ENCODE measurements around the gene MSMP. TPM values are rescaled to one million over a fixed set of nuclear protein-coding genes. Genes with fewer than 3 reads are reported as not detected.

The MSMP gene
- total and polyA plus RNA-seq, 2 experiments from 2014 or later: not detected

DNA sequence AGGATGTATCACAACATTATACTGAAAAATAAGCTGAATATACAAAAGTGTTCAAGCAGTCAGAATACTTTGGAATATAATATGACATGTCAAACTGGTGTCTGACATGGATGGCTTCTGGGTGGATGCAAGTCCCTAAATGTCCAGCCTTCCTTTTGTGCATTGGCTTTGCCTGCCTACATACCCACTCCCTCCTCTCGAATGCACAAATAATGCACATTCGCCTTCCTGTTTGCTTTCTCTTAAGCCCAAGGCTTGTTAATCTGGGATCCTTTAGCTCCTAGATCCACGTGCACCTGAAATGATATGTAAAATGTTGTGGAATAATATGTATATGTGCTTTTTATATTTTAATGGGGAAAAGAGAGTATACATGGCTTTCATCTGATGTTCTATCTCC is 24.4 kb upstream of the MSMP start:
- TF ChIP-seq, protein P1, sequence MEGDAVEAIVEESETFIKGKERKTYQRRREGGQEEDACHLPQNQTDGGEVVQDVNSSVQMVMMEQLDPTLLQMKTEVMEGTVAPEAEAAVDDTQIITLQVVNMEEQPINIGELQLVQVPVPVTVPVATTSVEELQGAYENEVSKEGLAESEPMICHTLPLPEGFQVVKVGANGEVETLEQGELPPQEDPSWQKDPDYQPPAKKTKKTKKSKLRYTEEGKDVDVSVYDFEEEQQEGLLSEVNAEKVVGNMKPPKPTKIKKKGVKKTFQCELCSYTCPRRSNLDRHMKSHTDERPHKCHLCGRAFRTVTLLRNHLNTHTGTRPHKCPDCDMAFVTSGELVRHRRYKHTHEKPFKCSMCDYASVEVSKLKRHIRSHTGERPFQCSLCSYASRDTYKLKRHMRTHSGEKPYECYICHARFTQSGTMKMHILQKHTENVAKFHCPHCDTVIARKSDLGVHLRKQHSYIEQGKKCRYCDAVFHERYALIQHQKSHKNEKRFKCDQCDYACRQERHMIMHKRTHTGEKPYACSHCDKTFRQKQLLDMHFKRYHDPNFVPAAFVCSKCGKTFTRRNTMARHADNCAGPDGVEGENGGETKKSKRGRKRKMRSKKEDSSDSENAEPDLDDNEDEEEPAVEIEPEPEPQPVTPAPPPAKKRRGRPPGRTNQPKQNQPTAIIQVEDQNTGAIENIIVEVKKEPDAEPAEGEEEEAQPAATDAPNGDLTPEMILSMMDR (IDR thresholded peaks at IDR 0.05; ENCODE audit: low read depth, low read length): no peak
- no peak for DNase-seq (ENCODE audit: low read depth in 1 of 2, low spot score in 1 of 2)
- Histone ChIP-seq H3K36me3 (no peaks in the 10 kb centered on the region), H3K27ac (no peak overlapping the region), H3K4me3 (no peak overlapping the region), H3K4me1 (ENCODE audit: low read depth) (peaks cover 6% of the 10 kb centered on the region), H3K9me3 (ENCODE audit: low read depth) (no peaks in the 10 kb centered on the region), H3K27me3 (no peaks in the 10 kb centered on the region)

DNA sequence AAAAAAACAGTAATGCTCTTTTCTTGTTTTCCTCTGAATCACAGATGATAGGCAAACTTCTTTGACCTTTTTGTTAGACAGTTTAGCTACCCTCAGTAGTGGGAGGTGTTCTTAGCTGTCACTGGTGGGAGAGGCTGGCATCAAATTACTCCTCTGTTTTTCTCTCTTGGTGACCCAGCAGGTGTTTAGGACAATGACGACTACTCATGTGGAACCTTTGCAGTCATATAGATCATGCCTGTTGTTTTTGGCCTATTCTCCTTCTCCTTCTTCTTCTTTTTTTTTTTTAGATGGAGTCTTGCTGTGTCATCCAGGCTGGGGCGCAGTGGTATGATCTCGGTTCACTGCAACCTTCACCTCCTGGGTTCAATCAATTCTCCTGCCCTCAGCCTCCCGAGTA is 21.9 kb upstream of the MSMP start:
- Histone ChIP-seq H3K27me3 (no peaks in the 10 kb centered on the region), H3K4me1 (ENCODE audit: low read depth) (peaks cover 6% of the 10 kb centered on the region), H3K9me3 (ENCODE audit: low read depth) (no peaks in the 10 kb centered on the region), H3K27ac (no peak overlapping the region), H3K4me3 (no peak overlapping the region), H3K36me3 (no peaks in the 10 kb centered on the region)
- TF ChIP-seq, protein P1 (IDR thresholded peaks at IDR 0.05; ENCODE audit: low read depth, low read length): no peak
- DNase-seq (ENCODE audit: low read depth in 1 of 2, low spot score in 1 of 2): no peak

GRCh38 chr9:35774907-35775635 is 21.0 kb upstream of the MSMP start:
- TF ChIP-seq, protein P1 (IDR thresholded peaks at IDR 0.05; ENCODE audit: low read depth, low read length): no peak
- DNase-seq (ENCODE audit: low read depth in 1 of 2, low spot score in 1 of 2): peak in 1 of 2 donors; percentile 24
- Histone ChIP-seq H3K27me3 (no peaks in the 10 kb centered on the region), H3K4me1 (ENCODE audit: low read depth) (peaks cover 6% of the 10 kb centered on the region), H3K9me3 (ENCODE audit: low read depth) (no peaks in the 10 kb centered on the region), H3K4me3 (no peak overlapping the region), H3K27ac (peak overlapping the region; percentile 51), H3K36me3 (no peaks in the 10 kb centered on the region)

DNA sequence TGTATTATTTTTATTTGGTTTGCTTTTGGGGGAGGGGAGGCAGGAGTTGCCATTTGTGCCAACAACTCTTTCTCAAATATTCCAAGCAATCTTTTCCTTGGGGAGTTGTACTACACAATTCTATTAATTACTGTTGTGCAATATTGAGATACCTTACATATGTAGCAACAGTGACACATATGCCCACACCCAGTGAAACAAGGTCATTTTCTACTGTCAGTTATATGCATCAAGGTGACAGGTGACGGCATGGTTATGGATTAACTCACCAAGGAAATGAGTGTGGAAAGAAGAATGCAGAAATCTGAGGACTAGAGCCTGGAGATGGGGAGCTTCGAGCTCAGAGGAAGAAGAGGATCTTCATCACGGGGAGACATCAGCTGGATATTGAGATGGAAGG is 17.9 kb upstream of the MSMP start:
- DNase-seq (ENCODE audit: low read depth in 1 of 2, low spot score in 1 of 2): peak in 1 of 2 donors; percentile 21
- TF ChIP-seq, protein P1 (IDR thresholded peaks at IDR 0.05; ENCODE audit: low read depth, low read length): no peak
- no peaks in the 10 kb centered on the region for H3K27me3 ChIP-seq

DNA sequence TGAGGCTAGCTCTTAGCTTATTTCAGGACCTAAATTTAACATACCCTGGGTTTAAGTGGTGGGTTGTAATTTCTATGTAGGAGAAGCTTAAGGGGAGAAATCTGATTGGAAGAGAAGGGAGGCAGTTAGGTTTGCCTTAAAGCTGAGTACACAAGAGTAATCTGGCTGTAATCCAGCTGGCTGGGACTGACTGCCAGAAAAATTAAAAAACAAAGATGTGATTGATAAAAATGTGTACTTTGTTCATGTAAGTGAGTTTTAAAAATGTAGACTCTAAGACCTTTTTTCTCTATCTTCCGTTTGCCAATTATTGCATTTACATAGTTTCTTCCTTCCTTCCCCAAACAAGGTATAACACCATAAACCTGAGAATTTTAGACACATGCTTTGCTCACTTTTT is 17.5 kb upstream of the MSMP start:
- no peak overlapping the region for H3K27ac ChIP-seq
- H3K4me1 ChIP-seq (ENCODE audit: low read depth): peaks cover 6% of the 10 kb centered on the region
- DNase-seq (ENCODE audit: low read depth in 1 of 2, low spot score in 1 of 2): peak in 1 of 2 donors; percentile 63
- H3K27me3 ChIP-seq: no peaks in the 10 kb centered on the region
- no peak overlapping the region for H3K4me3 ChIP-seq
- no peaks in the 10 kb centered on the region for H3K9me3 ChIP-seq (ENCODE audit: low read depth)
- TF ChIP-seq, protein P1 (IDR thresholded peaks at IDR 0.05; ENCODE audit: low read depth, low read length): no peak
- H3K36me3 ChIP-seq: no peaks in the 10 kb centered on the region

More for the DNA sequence above, 17.9 kb upstream of the MSMP start:
- Histone ChIP-seq H3K27ac (no peak overlapping the region), H3K4me3 (no peak overlapping the region), H3K36me3 (no peaks in the 10 kb centered on the region), H3K9me3 (ENCODE audit: low read depth) (no peaks in the 10 kb centered on the region), H3K4me1 (ENCODE audit: low read depth) (peaks cover 6% of the 10 kb centered on the region)
